GM10248 (cell line): ENCODE results near the gene KPNA2.
"Not testable (repeated sequence)": the region's sequence is repeated elsewhere in the genome, so short reads cannot be mapped to it uniquely, and the experiment has no call there.

Source experiments
- CTCF ChIA-PET: fragments of 300-600 bp; sonication (Branson Sonifier 250); formaldehyde crosslinking; extraction: SDS; loops from one replicate; lab custom pipeline; 2021; ENCODE audit warnings: antibody characterized with exemption; lab: Yijun Ruan, JAX
- POLR2A ChIA-PET: fragments of 350-650 bp; sonication (Branson Sonifier 250); formaldehyde crosslinking; extraction: SDS; loops from one replicate; lab custom pipeline; 2020; ENCODE audit warnings: antibody characterized with exemption; lab: Yijun Ruan, JAX
- DNase-seq: peaks from one replicate; pipeline ENCODE4 v3.0.0; 2012; ENCODE audit errors: extremely low spot score
- CTCF ChIP-seq: IDR thresholded peaks from 2 replicates; pipeline ENCODE4 v1.5.1; 2012; ENCODE audit warnings: mild to moderate bottlenecking, low read depth; ENCODE audit errors: extremely low read depth, missing control alignments, control extremely low read depth

The KPNA2 gene

GRCh38 chr17:68074279-68074678, 38.7 kb downstream of the KPNA2 start:
- DNase-seq, result no peak
- ChIA-PET POLR2A (no interaction called here), CTCF (interaction anchor here (0.7 to 1.3 kb wide), 2 partner anchors 8 to 14 kb away, joined by 3 to 4 read pairs; no protein-coding TSS in a partner anchor)
- no peak for TF ChIP-seq CTCF

- CTCF ChIA-PET, DNase-seq, POLR2A ChIA-PET: not testable (repeated sequence)
These were observed 40.5 kb downstream of the KPNA2 start for GRCh38 chr17:68075953-68076607.

GRCh38 chr17:68077498-68077897, 42.0 kb downstream of the KPNA2 start:
- POLR2A ChIA-PET, DNase-seq, CTCF ChIA-PET: not testable (repeated sequence)

- POLR2A ChIA-PET, result no interaction called here
- TF ChIP-seq CTCF, result no peak
- no peak for DNase-seq
- CTCF ChIA-PET, result interaction anchor here (1.2 kb wide), 1 partner anchor 23 kb away, joined by 6 read pairs; no protein-coding TSS in a partner anchor
These were observed 45.0 kb downstream of the KPNA2 start for GRCh38 chr17:68080411-68081150.

GRCh38 chr17:68081305-68082265, 46.0 kb downstream of the KPNA2 start:
- POLR2A ChIA-PET, DNase-seq: not testable (repeated sequence)
- CTCF ChIA-PET, result interaction anchor here (1.1 to 1.2 kb wide), 2 partner anchors 8 to 24 kb away, joined by 4 to 6 read pairs; no protein-coding TSS in a partner anchor

GRCh38 chr17:68085771-68086381, 50.3 kb downstream of the KPNA2 start:
- ChIA-PET CTCF (no interaction called here), POLR2A (no interaction called here)
- DNase-seq, result peak; percentile 24
- TF ChIP-seq CTCF, result no peak

- CTCF ChIA-PET, result interaction anchor here (1.5 kb wide), 1 partner anchor 113 kb away, joined by 3 read pairs; no protein-coding TSS in a partner anchor
- POLR2A ChIA-PET, DNase-seq: not testable (repeated sequence)
These were observed 51.1 kb downstream of the KPNA2 start for GRCh38 chr17:68086666-68087065.

- CTCF ChIA-PET, result interaction anchor here (1.5 kb wide), 1 partner anchor 113 kb away, joined by 3 read pairs; no protein-coding TSS in a partner anchor
- POLR2A ChIA-PET, DNase-seq: not testable (repeated sequence)
These were observed 51.6 kb downstream of the KPNA2 start for GRCh38 chr17:68087131-68087623.
